NOMO-1 (cell line): ENCODE measurements around the gene RPS4Y2.

ENCODE experiments used
- DNase-seq, 2 experiments: peaks; one replicate each; lab custom pipeline; 2025; ENCODE audit not compliant: unreplicated experiment in 2 of 2; lab: John Stamatoyannopoulos, UW

The RPS4Y2 gene

DNA sequence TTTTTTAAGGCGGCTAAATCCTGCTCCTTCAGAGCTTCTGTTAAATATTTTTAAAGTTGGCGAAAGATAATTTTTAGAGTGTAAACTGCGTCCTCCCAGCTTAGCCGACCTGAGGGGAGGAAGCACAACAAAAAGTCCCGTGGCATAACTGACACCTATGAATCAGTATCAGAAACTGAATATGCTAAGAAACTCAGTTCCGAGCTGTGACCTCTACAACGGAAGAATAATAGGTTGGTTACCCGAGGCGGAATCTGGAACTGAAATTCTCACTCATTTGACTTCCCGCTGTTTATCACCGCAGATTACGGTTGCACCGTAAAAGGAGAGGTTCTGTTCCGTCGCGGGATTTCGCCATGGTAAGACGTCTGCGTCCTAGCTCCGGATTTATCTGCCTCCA lies at the start of gene RPS4Y2:
Gene RPS4Y2, plus strand, starts transcription at position 301 of the 400 bp plus-strand sequence. Its CDS starts 56 bp downstream, at position 357.
- DNase-seq = no peak

DNA sequence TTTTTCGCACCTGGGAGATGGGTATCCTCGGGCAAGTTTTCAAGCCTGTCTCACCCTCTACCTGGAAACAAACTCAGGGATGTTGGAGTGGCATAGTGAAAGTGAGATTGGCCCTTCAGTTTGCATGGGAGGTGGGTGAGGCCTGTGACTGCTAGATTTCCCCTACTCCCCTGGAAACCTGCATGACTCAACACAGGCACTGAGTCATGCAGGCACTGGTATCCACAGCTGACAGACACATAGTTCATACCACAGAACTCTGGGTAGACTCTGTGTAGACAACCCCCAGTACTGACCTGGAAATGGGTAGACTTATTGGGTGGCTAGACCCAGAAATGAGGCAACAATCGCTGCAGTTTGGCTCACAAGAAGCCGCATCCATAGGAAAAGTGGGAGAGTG lies 41.5 kb upstream of the RPS4Y2 start:
- no peak for DNase-seq

DNA sequence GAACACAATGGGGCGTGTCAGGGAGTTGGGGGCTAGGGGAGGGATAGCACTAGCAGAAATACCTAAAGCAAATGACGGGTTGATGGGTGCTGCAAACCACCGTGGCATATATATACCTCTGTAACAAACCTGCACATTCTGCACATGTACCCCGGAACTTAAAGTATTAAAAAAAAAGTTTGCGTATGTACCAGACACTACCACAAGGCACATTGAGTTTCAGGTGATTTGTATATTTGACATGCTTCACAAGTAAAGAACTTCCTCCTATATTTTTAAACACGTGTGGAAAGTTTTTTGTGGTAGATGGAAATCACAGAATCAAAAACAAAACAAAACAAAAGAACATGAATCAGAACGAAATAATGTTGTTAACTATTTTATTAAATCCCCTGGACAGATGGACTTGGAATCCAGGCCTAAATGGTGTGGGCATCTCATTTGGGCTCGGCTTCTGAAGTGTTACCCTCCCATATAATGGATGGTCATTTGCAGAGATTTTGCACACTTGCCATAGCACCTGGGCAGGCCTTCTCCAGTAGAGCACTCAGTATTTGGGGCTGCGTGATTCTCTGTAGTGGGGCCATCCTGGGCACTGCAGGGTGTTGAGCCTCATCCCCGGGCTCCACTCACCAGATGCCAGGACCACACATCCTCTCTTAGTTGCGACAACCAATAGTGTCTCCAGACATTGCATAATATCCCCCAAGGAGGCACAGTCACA lies 29.6 kb upstream of the RPS4Y2 start:
- no peak for DNase-seq

DNA sequence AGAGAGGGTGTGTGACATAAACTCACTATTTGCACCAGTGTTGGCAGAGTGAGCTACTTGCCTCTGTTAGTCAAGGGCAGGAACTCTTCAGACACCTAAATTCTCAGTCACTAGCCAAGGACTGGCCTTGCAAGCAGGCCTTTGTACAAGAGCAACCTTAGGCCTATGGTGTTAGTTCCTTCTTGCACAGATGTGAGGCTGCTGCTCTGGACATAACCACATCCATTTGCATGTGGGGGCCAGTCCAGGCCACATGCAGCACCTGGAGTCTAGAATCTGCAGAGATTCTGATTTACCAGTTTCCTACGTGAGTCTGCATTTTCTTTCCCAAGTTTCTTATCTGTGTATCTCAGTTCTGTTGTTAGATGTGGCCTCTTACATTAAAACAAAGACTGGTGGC lies 20.7 kb upstream of the RPS4Y2 start:
- DNase-seq = no peak

DNA sequence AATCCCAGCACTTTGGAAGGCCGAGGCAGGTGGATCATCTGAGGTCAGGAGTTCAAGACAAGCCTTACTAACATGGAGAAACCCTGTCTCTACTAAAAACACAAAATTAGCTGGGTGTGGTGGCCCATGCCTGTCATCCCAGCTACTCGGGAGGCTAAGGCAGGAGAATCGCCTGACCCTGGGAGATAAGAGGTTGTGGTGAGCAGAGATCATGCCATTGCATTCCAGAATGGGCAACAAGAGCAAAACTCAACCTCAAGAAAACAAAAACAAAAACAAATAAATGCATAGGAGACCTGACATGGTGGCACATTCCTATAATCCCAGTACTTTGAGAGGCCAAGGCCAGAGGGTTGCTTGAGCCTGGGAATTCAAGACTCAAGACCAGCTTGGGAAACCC lies 16.1 kb upstream of the RPS4Y2 start:
- no peak for DNase-seq

DNA sequence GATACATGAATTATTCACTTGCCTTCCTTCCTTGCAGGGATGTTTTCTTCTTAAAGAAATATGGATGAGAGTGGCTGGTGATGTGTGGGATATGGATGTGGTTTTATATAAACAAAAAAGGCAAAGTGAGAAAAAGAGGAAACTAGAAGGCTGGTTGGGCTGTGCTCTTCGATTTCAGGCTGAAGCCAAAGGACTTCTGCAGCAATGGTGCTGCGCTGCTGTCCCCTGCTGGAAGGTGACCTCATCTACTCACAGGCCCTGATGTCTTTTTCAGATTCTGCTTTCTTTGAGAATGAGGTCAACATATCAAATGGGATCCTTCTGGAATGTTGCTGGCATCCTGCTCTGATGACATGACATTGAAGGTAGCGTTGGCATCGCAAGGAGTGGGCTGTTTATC lies 15.3 kb upstream of the RPS4Y2 start:
- DNase-seq = no peak

DNA sequence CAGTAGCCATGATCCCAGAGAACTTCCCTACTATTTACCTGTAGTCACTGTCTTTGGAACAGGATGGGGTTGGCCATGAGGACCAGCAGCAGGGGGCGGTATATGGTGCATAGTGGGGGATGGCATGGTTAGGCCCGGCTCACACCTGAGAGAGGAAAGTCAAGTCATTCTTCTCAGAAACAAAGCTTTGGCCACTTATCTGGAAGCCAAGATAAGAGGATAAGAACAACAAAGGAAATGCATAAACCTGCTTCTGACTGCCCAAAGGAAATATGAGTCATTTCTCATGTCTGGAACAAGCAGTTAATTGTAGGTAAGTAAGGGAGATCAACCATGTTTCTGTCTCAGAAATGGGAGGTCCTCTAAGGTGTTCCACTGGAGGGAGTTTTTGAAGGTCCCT lies 10.8 kb upstream of the RPS4Y2 start:
- no peak for DNase-seq

DNA sequence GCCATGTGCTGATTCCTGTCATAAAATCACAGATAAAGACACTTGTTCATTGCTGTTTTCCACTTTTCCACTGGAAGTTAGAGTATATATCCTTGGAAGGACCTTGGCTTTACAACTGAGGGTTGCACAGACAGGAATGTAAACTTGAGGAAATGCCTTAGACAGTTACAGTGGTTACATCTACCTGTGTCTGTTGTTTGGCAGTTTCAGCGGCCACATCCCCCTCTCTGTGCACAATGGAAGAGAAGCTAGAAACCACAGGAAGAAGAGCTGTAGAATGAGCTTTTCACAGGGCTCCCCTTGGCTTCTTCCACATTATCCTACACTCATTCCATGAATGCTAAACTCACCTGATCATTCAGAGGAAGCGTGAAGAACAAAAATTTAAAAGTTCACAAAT lies 9.0 kb upstream of the RPS4Y2 start:
- DNase-seq = no peak

DNA sequence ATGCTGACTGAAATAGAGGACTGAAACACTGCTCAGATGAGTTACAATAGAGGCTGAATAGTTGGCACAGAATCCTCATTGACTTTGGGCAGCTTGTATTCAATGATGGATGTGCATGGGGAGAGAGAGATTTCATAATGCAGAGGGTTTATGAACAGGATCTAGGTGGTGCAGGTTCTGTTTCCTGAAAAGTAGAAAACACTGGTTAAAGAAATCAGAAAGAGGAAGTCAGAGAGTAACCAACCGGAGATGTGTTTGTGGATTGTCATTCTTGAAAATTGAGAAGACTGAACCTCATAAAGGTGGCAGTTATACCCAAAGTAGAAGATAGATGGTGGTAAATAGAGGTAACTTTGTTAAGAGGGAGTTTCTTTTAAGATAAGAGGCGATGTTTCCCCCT lies 8.0 kb downstream of the RPS4Y2 start:
- DNase-seq = no peak

DNA sequence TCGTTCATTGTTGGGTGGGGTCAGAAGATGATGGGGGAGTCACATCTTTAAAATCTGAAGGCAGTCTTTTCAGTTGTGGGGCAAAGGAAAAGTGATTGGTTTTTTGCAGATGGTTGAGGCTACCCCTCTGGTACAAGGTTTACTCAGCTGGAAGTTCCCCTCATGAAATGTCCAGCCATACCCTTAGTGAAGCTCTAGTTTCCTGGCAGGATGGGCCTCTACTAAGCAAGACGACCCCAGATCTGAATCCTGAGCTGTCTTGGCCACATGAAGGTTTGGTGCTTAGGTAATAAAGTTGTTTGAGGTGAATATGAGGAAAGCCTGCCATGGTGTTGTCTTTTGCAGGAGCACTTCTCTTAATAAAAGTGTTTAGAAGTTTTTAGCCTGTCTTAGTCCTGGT lies 9.2 kb downstream of the RPS4Y2 start:
- DNase-seq = no peak

DNA sequence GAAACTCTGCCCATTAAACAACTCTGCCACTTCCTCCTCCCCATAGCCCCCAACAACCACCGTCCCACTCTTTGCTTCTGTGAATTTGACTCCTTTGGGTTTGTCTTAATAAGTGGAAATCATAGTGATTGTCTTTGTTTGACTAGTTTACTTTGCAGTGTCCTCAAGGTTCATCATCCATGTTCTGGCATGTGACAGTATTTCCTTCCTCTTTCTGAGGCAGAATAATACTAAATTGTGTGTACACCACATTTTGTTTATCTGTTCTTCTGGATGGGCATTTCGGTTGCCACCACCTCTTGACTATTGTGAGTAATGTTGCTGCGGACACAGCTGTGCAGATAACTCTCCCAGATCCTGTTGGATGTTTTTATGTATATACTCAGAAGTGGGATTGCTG lies 14.8 kb downstream of the RPS4Y2 start:
- no peak for DNase-seq

DNA sequence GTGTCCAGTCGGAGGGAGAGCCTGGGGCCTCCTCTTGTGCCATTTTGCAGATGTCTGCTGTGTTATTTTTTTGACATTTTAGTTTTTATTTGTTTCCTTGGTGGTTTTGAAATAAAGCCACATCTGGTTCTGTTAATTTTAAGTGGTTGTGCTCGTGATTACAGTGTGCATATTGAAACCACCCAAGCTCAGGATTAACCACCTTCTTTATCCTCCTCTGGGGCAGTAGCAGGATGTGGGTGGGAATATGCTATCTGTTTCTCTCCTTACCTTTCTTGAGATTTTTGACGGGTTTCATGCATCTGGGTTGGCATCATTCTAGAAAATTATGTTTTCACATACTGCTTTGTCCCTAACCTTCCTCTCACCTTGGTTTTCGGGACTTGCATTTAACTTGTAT lies 20.2 kb downstream of the RPS4Y2 start:
- no peak for DNase-seq

DNA sequence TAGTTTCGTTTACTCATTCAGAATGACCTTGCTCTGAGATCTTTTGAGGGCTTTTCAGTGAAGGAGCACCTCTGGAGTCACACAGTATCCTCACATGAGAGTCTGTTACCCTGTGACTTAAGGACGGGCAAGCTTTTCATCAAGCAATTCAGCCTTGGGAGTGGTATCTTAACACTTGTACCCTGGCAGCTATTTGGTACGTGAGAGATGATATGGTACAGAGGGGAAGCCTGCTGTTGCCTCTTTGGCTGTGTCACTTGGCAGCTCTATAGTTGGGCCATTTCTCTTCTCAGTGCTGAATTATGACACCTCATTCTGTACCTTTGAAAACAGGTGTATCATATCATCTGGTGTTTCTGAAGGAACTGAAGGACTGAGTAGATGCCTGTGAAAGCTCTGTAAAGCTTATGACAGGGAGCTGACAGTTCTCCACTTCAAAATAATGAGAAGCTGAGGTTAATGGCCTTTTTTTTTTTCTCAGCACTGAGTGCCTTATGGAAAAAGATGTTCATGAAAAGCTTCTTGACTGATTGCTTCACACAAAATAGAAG lies 24.3 kb downstream of the RPS4Y2 start:
- DNase-seq = no peak

DNA sequence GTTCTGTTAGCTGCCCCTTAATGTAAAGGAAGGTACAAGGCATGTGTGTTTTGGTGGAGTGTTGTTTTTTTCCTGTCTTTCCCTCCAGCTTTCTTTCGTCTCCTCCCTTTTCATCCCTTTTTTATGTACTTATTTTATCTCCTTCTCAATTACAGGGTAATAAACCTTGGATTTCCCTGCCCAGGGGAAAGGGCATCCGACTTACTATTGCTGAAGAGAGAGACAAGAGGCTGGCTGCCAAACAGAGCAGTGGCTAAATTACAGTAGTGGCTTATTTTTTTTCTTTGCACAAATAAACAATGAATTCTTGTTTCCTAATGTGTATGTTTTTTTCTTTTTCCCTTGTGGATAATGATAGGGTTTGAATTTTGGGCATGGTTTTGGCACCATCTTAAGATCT lies 24.9 kb downstream of the RPS4Y2 start:
- no peak for DNase-seq

DNA sequence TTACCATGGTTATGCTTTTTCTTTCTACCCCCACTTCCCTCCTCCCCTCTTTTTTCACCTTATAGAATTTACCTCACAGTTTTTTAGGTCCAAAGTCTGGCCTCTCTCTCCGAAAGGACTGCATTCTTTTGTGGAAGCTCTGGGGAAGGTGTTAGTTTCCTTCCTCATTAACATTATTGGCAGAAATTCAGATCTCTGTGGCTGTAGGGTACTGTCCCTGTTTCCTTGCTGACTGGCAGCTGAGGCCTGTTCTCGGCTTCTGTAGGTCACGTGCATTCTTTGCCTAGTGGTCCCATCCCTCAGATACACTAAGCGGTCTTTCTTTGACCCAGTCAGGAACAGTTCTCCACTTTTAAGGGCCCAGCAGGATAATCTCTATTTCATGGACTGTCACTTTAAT lies 25.5 kb downstream of the RPS4Y2 start:
- DNase-seq = no peak

DNA sequence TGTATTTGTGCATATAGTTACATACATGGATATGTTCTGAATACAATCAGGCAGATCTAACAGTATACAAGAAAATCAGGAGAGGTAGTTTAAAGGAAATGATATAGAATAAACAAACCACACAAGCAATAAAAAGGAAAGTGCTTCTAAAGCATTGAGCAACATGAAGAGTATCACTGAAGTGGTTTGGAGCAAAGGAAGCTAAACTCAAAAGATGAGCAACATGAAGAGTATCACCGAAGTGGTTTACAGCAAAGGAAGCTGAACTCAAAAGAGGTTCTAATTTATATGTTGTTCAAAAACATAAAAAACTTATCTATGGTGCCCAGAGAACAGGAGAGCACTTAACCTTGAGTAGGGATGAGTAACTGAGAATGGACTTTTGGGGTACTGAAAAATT lies 29.1 kb downstream of the RPS4Y2 start:
- no peak for DNase-seq

DNA sequence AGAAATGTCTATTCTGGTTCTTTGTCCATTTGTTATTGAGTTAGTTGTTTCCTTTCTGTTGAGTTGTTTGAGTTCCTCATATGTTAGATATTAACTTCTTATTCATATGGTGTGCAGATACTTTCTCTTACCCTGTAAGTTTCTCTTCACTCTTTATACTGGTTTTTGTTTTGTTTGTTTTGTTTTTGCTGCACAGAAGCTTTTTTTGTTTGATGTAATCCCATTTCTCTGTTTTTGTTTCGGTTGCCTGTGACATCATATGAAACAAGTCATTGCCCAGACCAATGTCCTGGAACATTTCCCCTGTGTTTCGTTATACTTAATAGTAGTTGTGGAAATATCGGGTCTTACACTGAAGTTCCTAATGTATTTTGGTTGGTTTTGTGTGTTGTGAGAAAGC lies 31.2 kb downstream of the RPS4Y2 start:
- no peak for DNase-seq

DNA sequence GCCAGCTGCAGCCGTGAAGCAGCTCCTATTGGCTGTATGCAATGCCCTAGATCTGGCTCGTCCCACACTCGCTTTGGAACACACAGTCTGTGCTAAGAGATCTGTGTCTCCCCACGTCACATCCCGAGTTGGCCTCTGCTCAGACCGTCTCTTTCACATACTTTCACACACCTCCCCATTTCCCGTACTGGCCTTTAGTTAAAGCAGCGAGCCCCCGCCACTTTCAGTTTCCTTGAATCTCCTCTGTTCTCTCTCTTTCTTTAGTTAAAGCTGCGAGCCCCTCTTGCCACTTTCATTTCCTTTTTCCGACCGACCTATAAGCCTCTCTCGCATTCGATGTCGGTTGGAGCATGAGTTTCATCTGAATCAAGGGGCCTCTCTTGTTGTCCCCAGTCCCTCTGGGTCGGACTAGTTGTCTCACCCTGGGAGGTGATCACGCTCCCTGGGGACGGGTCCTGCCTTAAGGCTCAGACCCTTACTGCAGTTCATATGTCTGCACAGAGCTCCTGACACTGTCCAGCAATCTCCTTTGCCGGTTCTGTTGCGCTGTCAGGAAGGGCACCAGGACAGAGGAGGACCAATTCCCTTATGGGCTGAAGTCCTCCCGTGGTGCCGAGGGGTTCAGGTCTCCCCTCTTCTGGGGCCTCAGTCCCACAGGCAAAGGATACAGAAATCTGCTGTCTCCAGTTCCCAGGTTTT lies 42.6 kb downstream of the RPS4Y2 start:
- DNase-seq = no peak

DNA sequence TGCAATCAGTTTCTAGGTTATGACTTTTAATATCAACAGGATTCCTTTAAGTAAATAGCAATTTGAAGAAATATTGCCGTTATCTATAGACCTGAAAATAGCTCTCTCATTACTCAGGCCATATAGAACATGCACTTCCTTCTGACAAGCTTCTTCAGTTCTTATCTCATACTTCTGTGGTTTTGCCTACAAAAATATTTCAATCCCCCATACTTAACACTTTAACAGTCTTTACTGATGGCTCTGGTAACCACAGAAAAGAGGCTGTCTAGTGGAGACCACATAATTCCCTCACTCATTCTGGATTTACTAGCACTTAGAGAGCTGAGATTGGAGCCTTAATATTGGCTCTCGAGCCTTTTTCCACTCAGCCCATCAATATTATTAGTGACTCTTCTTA lies 46.8 kb downstream of the RPS4Y2 start:
- no peak for DNase-seq

DNA sequence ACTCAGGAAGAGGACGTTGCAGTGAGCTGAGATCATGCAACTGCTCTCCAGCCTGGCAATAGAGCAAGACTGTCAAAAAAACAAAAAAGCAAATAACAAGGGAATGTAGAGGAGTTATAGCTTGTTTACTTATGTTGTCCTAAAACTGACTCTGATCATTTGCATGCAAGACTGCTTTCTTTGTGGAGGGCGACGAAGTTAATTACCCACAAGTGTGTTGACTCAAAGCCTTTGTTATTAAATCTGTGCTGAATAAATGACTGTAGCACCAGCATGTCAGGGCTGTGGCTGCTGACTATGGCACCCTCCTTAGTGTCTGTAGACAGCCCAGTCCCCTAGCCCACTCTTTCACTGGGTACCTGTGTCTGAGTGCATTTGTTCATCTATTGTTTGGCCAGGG lies 50.3 kb downstream of the RPS4Y2 start:
- DNase-seq = no peak

DNA sequence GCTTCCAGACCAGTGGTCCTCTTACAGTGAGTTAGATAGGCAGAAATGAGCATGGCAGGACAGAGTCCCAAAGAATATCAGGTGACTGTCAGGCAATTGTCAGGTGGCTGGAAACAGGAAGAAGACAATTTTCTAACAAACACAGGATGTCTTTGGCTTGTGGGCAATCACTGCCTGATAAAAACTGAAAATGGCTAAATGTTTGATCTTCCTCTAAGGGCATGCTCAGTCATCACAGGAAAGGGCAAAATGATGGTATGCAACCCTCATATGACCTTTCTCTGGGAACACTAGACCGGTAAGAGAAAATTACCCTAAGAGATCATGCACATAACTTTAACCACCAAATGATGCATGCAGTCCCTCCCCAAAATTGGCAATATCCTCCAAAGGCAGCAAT lies 57.6 kb downstream of the RPS4Y2 start:
- DNase-seq = no peak

DNA sequence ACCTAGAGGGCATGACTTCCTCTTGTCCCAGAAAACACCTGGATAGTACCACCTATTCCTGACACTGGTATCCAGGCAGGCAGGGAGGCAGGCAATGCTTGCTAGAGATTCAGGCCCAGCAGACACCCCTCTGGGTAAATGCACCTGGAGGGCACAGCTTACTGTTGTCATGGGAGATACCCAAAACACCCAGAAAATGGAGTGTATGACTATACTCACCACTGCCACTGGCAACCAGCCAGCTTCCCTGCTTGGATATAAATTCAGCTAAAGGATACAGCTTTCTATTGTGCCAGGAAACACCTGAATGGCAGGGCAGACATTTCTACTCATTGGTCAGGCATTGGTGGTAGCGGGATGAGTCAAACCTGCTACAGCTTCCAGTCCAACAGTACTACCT lies 58.9 kb downstream of the RPS4Y2 start:
- no peak for DNase-seq
